GM21723 (cell line): ENCODE results near the gene ANKS6.

Experiments
- ATAC-seq: cut with Tn5 transposase; IDR thresholded peaks from one replicate; pipeline ENCODE4 v1.9.1; 2021; ENCODE audit warnings: mild to moderate bottlenecking, moderate library complexity; ENCODE audit not compliant: unreplicated experiment

Gene ANKS6

DNA sequence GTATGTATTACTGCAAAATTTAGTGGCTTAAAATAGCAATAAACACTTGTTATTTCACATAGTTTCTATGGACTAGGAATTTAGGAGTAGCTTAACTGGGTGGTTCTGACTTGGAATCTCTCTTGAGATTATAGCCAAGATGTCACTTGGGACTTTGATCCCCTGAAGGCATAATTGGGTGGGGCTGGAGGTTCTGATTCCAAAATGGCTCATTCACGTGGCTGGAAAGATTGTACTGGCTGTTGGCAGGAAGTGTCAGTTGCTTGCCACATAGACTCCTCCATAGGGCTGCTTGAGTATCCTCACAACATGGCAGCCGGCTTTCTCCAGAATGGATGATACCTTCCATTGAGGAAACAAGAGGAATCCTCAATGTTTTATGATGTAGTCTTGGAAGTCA, 22.4 kb upstream of the ANKS6 start:
- no peak for ATAC-seq

DNA sequence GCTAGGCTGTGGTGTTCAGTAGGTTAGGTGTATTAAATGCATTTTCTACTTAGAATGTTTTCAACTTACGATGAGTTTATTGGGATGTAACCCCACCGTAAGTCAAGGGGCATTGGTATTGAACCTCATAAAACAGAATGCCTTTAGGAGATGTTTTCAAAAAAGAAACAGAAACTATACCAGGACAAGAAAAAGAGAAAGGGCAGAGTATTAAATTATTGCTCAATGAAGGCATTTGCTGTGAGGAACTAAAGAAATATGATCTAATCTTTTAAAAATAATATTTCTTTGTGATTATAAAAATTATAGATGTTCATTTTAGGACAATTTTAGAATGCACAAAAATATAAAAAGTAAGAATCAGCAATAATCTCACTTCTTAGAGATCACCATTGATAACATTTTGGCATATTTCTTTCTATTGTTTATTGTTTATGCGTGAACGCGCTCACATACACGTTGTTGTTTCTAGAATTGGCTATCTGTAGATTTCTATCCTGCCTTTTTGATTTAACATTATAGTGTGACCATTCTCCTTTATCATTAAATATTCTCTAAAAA, 19.1 kb upstream of the ANKS6 start:
- ATAC-seq: no peak

DNA sequence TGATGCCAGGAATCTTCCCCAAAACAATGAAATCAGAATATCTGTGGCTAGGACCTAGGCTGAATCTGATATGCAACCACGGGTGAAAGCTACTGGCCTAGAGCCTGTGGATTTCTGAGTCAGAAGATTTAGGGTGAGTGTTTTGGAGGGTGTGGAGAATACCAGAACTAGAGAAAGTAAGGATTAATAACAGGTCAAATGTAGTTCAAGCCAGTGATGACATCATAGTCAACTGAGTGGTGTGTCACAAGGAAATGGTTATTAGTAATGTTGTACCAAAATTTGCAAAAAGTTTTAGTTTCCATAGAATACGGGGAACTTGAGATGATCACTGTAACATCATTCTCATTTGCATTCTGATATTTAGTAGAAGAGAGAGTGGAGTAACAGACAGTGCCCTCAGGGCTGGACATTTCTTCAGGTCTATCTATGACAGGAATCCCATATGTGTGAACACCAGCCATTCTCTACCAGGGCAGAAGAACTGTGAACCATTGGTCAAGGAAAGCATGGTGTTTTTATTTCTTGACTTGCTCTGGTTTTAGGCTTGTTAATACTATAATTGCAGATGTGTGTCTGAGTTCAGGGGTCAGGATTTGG, 14.8 kb upstream of the ANKS6 start:
- ATAC-seq: no peak

DNA sequence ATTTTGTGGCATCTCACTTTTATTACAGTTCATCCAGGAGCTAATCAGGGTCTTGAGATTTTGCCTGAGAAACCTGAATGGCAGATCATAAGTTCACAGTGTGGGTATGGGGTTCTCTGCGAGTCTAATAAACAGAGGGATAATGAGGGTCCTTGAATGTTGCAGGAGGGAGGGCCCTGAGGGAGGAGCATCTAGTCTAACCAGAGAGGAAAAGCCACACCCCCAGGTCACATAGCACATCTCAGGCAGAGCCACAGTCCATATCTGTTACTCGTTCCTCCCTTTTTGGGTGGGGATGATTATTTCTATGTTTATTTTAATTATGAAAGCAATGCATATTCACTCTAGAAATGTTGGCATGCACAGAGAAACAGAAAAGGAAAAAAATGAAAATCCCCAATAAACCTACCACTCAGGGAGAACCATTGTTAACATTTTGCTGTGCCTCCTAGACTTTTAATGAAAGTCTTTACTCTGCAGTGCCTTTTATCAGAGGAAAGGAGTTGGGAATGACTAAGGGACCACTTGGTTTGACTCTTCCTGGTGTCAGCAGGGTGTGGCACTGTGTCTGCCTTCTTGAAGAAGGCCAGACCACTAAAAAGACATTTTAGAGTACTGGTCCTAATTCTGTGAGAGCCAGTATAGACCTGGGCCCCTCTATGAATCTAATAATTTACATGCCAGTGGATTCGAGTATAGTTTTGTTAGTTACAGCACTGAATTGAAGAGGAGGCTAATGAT, 13.9 kb upstream of the ANKS6 start:
- no peak for ATAC-seq

DNA sequence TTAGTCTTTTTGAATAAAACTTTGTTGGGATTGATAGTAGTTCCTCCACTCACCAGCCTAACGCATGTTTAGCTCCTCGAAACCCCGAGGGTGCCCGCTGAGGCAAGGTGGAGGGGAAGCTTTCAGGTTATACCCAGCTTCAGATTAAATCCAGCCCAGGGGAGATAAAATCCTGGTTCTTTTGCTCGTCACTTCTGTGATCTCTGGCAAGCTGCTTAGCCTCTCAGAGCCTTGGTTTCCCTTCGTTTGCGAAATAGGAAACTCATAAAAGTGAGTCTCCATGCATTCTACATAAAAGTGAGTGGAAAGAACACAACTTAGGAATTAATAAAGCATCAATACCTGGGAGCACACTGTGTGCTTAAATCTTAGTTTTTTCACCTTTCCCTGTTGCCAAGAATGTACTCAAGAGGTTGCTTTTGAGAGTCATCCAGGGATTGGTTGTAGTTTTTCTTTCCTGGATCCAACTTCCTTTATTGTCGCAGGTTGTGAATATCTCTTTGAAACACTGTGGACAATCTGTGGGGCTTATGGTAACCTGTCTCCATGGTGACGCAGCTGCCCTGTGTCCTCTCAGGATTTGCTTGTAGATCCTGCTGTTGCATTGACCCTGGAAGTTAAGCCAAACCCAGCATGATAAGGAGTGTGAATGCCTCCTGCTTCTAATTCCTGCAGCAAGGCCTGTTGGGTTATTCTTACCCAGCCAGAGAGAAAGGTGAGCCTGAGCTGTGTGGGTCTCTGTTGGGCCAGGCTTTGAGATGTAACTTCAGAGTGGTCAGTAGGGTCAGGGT, 13.2 kb upstream of the ANKS6 start:
- ATAC-seq: no peak

DNA sequence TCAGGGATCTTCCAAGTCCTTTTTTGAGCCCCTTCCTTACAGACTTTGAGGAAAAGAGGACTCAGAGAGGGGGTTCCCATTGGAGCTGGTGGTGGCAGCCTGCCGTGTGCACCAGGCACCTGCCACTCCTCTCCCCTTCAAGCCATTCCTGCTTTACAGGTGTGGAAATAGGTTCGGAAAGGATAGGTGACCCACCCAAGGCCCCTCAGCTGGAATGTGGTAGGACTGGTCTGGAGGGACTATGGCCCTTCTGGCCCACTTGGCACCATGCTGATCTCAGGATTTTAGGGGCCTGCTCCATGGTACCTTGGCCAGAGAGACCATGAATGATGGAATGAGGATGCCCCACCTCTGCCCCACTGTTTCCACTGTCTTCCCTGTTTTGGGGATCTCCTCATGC, 12.5 kb upstream of the ANKS6 start:
- no peak for ATAC-seq

DNA sequence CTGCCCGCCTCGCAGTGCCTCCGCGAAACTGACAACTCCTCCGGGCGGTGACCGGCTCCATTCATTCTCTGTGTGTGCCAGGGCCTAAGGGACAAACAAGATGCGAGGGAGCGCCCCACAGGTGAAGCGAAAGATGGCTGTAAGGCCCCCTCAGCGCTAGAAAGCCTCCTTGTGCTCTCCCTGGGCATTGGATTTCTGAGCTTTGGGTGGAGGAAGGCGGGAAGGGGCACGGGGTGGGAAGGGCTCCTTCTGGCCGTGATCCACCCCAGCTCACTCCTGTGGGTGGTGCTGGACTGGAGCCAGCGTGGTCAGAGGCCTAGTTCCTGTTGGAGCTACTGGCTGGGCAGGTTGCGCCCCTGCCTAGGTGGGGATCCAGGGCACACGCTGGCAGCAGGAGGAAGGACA, 12.1 kb upstream of the ANKS6 start:
- ATAC-seq: no peak

DNA sequence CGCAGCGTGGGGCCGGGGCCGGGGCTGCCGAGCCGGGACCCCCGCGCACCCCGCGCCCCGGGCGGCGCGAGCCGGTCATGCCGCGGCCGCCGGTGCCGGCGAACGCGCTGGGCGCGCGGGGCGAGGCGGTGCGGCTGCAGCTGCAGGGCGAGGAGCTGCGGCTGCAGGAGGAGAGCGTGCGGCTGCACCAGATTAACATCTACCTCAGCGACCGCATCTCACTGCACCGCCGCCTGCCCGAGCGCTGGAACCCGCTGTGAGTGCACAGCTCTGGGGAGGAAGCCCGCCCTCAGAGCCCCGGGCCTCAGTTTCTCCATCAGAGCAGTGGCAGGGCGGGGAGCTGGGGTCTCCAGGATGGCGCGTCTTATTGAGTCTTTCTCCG, 11.4 kb upstream of the ANKS6 start:
- ATAC-seq: peak; percentile 39

DNA sequence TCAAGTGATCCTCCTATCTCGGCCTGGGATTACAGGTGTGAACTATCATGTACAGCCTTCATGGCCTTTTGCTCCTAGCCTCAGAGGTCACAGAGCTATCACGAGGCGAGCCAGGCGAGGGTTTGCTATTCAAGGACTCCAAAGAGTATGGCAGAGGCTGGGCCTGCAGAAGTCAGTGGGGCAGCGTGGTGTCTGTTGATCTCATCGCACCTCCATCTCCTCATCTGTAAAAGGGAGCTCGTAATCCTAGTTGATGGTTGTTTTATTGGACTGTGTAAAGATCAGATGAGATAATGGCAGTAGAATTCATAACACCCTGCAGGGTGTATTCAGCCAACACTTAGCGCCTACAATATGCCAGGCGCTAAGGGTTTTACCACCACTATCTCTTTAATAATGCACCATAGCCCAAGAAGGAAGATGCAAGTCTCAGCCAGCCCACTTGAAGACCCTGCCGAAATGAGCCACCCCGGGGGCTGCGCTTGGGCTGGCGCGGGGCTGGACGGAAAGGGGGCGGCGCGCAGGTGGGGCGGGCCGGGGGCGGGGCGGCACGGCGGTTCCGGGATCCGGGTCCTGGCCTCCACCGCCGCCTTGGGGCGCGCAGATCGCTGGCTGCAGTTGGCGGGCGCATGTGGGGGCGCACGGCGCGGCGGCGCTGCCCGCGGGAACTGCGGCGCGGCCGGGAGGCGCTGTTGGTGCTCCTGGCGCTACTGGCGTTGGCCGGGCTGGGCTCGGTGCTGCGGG, 10.9 kb upstream of the ANKS6 start, which contains the start of gene GALNT12:
Gene GALNT12 (plus strand): TSS at position 601 of the 744 bp plus-strand sequence. CDS start 29 bp downstream, at position 630.
- ATAC-seq: peak; percentile 74

DNA sequence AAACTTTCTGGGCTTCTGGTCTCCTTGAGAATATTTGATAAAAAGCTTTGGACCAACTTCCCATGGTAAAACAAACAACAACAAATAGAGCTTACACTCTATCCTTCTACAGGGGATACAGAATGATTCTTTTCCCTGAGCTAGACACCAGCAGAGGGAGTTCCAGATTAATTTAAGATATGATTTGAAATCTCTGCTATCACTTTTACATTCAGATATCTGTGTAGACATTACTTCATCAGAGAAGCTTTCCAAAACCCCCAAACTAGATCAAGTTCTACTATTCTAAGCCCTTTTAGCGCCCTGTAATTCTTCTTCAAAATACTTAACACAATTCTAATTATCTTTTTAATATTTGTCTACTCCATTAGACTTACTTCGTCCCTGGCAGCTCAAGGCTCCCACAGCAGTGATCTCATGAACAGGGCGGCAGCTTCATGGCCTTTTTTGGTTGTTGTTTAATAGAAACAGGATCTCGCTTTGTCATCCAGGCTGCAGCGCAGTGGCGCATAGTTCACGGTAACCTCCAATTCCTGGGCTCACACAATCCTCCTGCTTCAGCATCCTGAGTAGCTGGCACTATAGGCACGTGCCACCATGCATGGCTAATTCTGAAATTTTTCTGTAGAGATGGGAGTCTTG, 10.2 kb upstream of the ANKS6 start:
- no peak for ATAC-seq

DNA sequence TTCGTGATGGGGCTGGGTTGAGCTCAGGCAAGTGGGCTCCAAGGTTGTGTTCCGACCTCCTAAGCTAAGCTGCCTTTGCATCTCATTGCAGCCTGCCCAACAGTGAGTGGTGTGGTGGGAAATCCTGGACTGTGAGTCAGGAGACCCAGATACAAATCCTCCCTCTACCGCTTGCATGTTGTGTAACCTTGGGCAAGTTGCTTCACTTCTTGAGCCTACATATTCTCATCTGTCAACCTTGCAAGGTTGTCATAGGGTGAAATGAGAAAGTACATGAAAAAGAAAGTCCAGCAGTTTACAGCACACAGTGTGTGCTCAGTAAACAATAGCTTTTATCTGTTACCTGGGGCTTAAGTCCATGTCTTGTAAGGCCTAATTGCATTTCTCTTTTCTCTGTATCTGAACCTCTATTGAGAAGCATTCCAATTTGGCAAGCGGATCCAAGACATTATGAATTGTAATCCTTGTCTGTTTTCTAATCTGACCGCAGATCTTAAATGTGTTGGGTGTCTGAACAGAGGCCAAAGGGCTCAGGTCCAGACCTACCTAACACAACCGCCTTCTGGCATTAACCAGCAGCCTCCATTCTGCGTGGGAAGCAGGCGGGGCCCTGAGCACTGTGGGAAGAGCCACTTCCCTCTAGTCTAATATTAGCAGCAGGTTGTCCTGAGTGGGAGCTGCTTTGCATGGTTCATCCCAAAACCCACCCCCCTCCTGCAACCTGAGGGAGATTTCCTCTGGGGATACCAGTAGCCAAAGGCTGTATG, 9.3 kb upstream of the ANKS6 start:
- ATAC-seq: no peak

DNA sequence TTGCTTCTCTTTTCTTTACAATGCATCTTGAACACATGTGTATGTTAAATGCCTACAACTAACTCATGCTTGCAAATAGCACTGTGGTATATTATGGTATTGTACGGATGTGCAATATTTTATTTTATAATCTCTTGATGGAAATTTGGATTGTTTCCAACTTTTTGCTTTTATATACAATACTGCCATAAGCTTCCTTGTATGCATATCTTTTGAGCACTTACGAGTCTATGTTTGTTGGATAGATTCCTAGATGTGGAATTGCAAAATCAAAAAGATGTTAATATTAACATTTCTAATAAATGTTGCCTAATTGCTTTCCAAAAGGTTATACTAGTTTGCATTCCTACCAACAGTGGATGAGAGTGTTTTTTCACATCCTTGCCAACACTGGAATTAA, 7.7 kb upstream of the ANKS6 start:
- no peak for ATAC-seq

DNA sequence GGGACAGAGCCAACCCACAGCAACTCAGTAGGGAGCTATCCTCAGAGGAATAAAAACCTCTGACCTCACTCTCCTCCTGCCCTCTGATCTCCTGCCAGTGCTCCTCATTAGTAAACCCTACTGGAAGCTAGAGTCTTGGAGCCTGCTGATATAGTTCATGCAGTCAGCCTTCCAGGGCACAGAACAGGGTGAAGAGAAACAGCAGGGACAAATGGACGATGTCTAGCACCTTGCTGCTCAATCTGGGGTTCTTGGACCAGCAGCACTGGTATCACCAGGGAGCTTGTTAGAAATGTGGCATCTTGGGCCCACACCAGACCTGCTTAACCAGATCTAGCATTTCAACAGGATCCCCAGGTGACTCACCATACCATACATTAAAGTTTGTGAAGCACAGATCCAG, 5.6 kb upstream of the ANKS6 start:
- ATAC-seq: no peak

DNA sequence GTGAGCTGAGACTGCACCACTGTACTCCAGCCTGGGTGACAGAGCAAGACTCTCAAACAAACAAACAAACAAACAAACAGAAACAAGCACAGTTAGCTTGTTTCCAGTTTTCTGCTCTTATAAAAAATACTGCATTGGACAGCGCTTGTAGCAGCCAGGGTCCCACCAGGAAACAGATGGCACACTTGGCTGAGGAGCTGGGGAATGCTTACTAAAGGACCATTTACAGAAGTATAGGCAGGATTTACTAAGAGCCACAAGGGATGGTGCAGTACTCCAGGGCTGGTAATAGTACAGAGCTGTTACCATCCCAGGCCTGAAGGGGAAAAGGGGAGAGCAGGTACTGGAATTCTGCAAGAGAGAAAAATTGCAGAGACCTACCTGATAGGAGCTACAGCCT, 5.2 kb upstream of the ANKS6 start:
- no peak for ATAC-seq

DNA sequence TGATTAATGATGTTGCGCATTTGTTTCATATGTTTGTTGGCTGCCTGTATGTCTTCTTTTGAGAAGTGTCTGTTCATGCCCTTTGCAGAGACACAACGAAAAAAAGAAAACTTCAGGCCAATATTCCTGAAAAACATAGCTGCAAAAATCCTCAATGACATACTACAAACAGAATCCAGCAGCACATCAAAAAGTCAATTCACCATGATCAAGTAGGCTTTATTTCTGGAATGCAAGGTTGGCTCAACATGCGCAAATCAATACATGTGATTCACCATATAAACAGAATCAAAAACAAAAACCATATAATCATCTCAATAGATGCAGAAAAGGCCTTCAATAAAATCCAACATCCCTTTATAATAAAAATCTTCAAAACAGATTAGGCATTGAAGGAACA, 1.9 kb upstream of the ANKS6 start:
- no peak for ATAC-seq

DNA sequence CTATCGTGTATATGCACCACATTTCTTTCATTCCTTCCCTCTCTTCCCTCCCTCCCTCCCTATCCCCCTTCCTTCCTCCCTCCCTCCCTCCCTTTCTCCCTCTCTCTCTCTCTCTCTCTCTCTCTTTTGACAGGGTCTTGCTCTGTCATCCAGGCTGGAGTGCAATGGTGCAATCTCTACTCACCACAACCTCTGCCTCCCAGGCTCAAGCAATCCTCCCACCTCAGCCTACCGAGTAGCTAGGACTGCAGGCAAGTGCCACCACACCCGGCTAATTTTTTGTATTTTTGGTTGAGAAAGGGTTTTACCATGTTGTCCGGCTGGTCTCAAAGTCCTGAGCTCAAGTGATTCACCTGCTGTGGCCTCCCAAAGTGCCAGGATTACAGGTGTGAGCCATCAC, 1.1 kb upstream of the ANKS6 start:
- ATAC-seq: no peak

DNA sequence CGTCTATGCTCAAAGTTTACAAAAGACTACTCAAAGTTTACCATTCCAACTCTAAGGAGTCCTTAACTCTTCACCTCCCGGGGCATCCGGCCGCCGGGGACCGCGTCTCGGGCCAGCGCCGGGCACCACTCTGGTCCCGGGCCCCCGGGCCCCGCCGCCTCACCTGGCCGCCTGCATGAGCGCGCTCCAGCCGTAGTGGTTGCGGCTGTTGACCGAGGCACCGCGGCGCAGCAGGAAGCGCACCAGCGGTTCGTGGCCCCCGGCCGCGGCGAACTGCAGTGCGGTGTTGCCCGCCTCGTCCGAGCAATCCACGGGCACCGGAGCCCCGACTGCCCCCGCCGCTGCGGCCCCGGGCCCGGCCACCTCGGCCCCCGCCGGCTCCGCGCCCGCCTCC, 388 bp downstream of the ANKS6 start:
- ATAC-seq: peak; percentile 38

DNA sequence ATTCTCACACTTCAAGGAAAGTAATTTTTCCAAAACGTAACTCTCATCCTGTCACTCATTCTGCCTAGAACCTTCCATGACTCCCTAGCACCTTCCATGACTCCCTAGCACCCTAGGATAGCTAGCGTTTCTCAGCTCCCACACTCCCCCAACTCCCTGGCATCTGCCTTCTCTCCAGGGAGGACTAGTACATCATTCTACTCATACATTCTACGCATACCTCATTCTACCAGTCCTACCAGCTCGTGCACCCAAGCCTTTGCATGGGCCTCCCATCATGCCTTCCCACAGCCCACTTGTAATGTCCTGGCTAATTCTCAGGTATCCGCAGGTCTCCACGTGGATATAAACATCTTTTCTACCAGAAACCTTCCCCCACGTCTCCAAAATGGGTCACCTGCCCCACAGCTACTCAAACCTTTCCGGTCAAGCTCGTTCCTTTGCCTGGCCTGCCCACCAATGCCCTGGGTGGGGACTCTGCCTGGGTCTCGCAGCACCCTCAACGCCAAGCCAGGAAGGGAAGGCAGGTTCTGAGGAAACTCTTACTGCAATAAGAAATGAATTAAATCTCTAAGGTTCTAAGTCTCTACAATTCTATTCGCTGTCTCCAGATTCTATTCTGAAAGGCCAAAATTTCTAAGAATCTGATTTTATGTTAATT, 930 bp downstream of the ANKS6 start:
- no peak for ATAC-seq

DNA sequence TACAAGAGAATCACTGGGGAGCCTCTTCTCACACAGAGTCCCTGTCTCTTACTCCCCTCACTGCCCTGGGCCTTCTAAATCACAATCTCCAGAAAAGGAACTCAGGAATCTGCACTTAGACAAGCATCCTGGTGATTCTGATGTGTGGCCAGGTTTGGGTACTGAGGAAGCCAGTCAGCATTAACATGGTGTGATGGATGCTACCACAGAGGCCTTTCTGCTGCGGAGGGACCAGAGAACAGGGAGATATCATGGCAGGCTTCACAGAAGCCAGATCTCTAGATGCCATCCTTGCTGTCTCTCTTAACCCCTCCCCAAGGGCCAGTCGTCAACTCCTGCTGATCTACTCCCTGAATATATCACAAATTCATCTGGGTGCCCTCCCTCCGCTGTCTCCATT, 1.6 kb downstream of the ANKS6 start:
- ATAC-seq: no peak
